CD8-positive, alpha-beta memory T cell (primary cell): ENCODE measurements around the gene PNISR. TPM values are rescaled to one million over a fixed set of nuclear protein-coding genes. Genes with fewer than 3 reads are reported as not detected.

Source experiments
- CTCF ChIA-PET: fragments of 350-600 bp; sonication (Branson Sonifier 250); formaldehyde crosslinking; loops from one replicate; lab custom pipeline; 2021; ENCODE audit warnings: antibody characterized with exemption; lab: Charles Lee
- POLR2A ChIA-PET: fragments of 350-600 bp; sonication (Branson Sonifier 250); formaldehyde crosslinking; loops from one replicate; lab custom pipeline; 2021; ENCODE audit warnings: antibody characterized with exemption; lab: Charles Lee
- DNase-seq, 5 donors: peaks; one replicate each; pipeline versions ENCODE4 v3.0.0 to v3.0.0-alpha.2; 2020 to 2022; ENCODE audit warnings: mixed read lengths in 1 of 5
- H3K27ac ChIP-seq: one replicate; pipeline ENCODE4 v1.7.0; 2013; ENCODE audit warnings: low read depth, mild to moderate bottlenecking, low read length, moderate library complexity
- H3K27me3 ChIP-seq: 2 replicates; pipeline ENCODE4 v1.7.0; 2013; ENCODE audit warnings: low read length, mild to moderate bottlenecking; ENCODE audit not compliant: insufficient read depth, poor library complexity, severe bottlenecking
- H3K36me3 ChIP-seq: 2 replicates; pipeline ENCODE4 v1.7.0; 2013; ENCODE audit warnings: mild to moderate bottlenecking, low read length, moderate library complexity; ENCODE audit not compliant: insufficient read depth
- H3K4me1 ChIP-seq: 2 replicates; pipeline ENCODE4 v1.7.0; 2013; ENCODE audit warnings: mild to moderate bottlenecking, low read length, moderate library complexity; ENCODE audit not compliant: insufficient read depth
- H3K4me3 ChIP-seq: 2 replicates; pipeline ENCODE4 v1.7.0; 2013; ENCODE audit warnings: mild to moderate bottlenecking, low read length
- H3K9me3 ChIP-seq: 2 replicates; pipeline ENCODE4 v1.7.0; 2013; ENCODE audit warnings: mild to moderate bottlenecking, low read length
- H3K27ac Mint-ChIP-seq, 8 donors: one replicate each; pipeline ENCODE4 v1.8.0; 2020 to 2021; ENCODE audit warnings: mixed read lengths in 8 of 8, mild to moderate bottlenecking in 6 of 8, inconsistent platforms in 3 of 8, moderate library complexity in 3 of 8
- H3K27me3 Mint-ChIP-seq, 2 donors: one replicate each; pipeline ENCODE4 v1.8.0; 2020 to 2021; ENCODE audit warnings: mixed read lengths in 2 of 2, mild to moderate bottlenecking in 1 of 2, moderate library complexity in 1 of 2
- H3K36me3 Mint-ChIP-seq, 3 donors: one replicate each; pipeline ENCODE4 v1.8.0; 2020 to 2021; ENCODE audit warnings: mixed read lengths in 3 of 3, inconsistent platforms in 1 of 3, mild to moderate bottlenecking in 1 of 3
- H3K4me1 Mint-ChIP-seq, 3 donors: one replicate each; pipeline ENCODE4 v1.8.0; 2020 to 2021; ENCODE audit warnings: mixed read lengths in 3 of 3, inconsistent platforms in 1 of 3, mild to moderate bottlenecking in 1 of 3
- H3K4me3 Mint-ChIP-seq, 7 donors: one replicate each; pipeline ENCODE4 v1.8.0; 2020 to 2021; ENCODE audit warnings: mixed read lengths in 7 of 7, mild to moderate bottlenecking in 6 of 7, moderate library complexity in 4 of 7, inconsistent platforms in 2 of 7
- H3K9me3 Mint-ChIP-seq, 5 donors: one replicate each; pipeline ENCODE4 v1.8.0; 2020 to 2022; ENCODE audit warnings: mixed read lengths in 5 of 5, mild to moderate bottlenecking in 3 of 5, moderate library complexity in 2 of 5, inconsistent platforms in 1 of 5
- polyA plus RNA-seq: library from polyadenylated mRNA; unstranded; fragments of 300-500 nt; fragmentation: Illumina TruSeq; gene quantifications from one replicate; pipeline ENCODE4 v1.2.3, GENCODE V29; 2021
- total RNA-seq, 2 experiments: library from RNA; stranded (reverse); gene quantifications; one replicate each; pipeline ENCODE4 v1.2.3, GENCODE V29; 2021

The PNISR gene
- total and polyA plus RNA-seq, 3 experiments from 2014 or later, result 80.2 to 105 (median 104) TPM

- no peaks in the 10 kb centered on the region for H3K9me3 Mint-ChIP-seq
- H3K4me1 Mint-ChIP-seq, result peaks cover 0 to 5% (median 3%) of the 10 kb centered on the region in 3 donors
- Histone ChIP-seq H3K36me3 (peaks cover 5% of the 10 kb centered on the region), H3K9me3 (no peaks in the 10 kb centered on the region), H3K4me1 (no peaks in the 10 kb centered on the region), H3K27ac (no peak overlapping the region), H3K27me3 (no peaks in the 10 kb centered on the region), H3K4me3 (no peak overlapping the region)
- CTCF ChIA-PET, result interaction anchor here (1.0 to 1.5 kb wide), 3 partner anchors 12 to 311 kb away, joined by 3 to 5 read pairs (median 4); no protein-coding TSS in a partner anchor
- peaks cover 0 to 33% (median 0%) of the 10 kb centered on the region in 3 donors for H3K36me3 Mint-ChIP-seq
- no peak overlapping the region for H3K27ac Mint-ChIP-seq
- peak in 1 of 5 donors; percentile 24 for DNase-seq
- no peaks in the 10 kb centered on the region for H3K27me3 Mint-ChIP-seq
- H3K4me3 Mint-ChIP-seq, result no peak overlapping the region
- POLR2A ChIA-PET, result interaction anchor here (1.6 kb wide), 1 partner anchor 10 kb away, joined by 6 read pairs; the partner anchor contains the start of gene PNISR
These were observed 9.8 kb upstream of the PNISR start for GRCh38 chr6:99434702-99435530.

DNA sequence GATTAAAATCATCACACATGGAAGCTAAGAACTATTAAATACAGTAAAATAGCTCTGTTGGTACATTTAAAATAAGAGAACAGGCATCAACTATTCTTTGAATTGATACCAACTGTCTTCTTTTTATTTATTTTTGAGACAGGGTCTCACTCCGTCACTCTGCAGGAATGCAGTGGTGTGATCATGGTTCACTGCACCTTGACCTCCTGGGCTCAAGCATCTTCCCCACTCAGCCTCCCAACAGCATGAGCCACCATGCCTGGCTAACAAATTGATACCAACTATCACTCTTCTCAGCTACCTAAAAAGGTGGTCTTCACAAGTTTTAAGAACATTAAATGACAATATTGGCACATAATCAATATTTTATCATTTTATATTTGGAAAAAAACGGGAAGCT, 7.8 kb upstream of the PNISR start:
- ChIA-PET CTCF (interaction anchor here (0.8 kb wide), 2 partner anchors 312 to 313 kb away, joined by 3 read pairs; no protein-coding TSS in a partner anchor), POLR2A (no interaction called here)
- H3K4me1 ChIP-seq, result no peaks in the 10 kb centered on the region
- no peak overlapping the region for H3K4me3 ChIP-seq
- Mint-ChIP-seq H3K27ac (no peak overlapping the region), H3K27me3 (no peaks in the 10 kb centered on the region), H3K4me3 (no peak overlapping the region), H3K9me3 (no peaks in the 10 kb centered on the region), H3K36me3 (peaks cover 0 to 25% (median 2%) of the 10 kb centered on the region in 3 donors), H3K4me1 (peaks cover 2 to 8% (median 8%) of the 10 kb centered on the region in 3 donors)
- no peak for DNase-seq
- H3K27me3 ChIP-seq, result no peaks in the 10 kb centered on the region
- H3K9me3 ChIP-seq, result no peaks in the 10 kb centered on the region
- H3K27ac ChIP-seq, result no peak overlapping the region
- H3K36me3 ChIP-seq, result peaks cover 5% of the 10 kb centered on the region

- POLR2A ChIA-PET, result no interaction called here
- H3K36me3 ChIP-seq, result peaks cover 5% of the 10 kb centered on the region
- CTCF ChIA-PET, result interaction anchor here (0.8 kb wide), 1 partner anchor 313 kb away, joined by 3 read pairs; no protein-coding TSS in a partner anchor
- no peak overlapping the region for H3K27ac ChIP-seq
- Mint-ChIP-seq H3K4me3 (no peak overlapping the region), H3K27ac (no peak overlapping the region), H3K4me1 (peaks cover 7 to 18% (median 16%) of the 10 kb centered on the region in 3 donors), H3K9me3 (no peaks in the 10 kb centered on the region), H3K36me3 (peaks cover 0 to 21% (median 2%) of the 10 kb centered on the region in 3 donors), H3K27me3 (no peaks in the 10 kb centered on the region)
- no peaks in the 10 kb centered on the region for H3K9me3 ChIP-seq
- no peak for DNase-seq
- no peak overlapping the region for H3K4me3 ChIP-seq
- no peaks in the 10 kb centered on the region for H3K27me3 ChIP-seq
- peaks cover 5% of the 10 kb centered on the region for H3K4me1 ChIP-seq
These were observed 6.8 kb upstream of the PNISR start for GRCh38 chr6:99431901-99432300.

GRCh38 chr6:99427988-99428387, 2.9 kb upstream of the PNISR start:
- H3K36me3 Mint-ChIP-seq, result peaks cover 0 to 38% (median 2%) of the 10 kb centered on the region in 3 donors
- H3K4me3 ChIP-seq, result no peak overlapping the region
- no peaks in the 10 kb centered on the region for H3K9me3 ChIP-seq
- H3K27ac Mint-ChIP-seq, result no peak overlapping the region
- H3K4me1 ChIP-seq, result peaks cover 31% of the 10 kb centered on the region
- peaks cover 32 to 46% (median 39%) of the 10 kb centered on the region in 3 donors for H3K4me1 Mint-ChIP-seq
- ChIA-PET POLR2A (interaction anchor here (0.6 kb wide), 1 partner anchor 34 kb away, joined by 8 read pairs; the partner anchor contains the start of gene COQ3), CTCF (interaction anchor here (0.7 kb wide), 1 partner anchor 11 kb away, joined by 4 read pairs; no protein-coding TSS in a partner anchor)
- no peak for DNase-seq
- H3K9me3 Mint-ChIP-seq, result no peaks in the 10 kb centered on the region
- H3K27ac ChIP-seq, result no peak overlapping the region
- H3K27me3 Mint-ChIP-seq, result peaks cover 0 to 2% of the 10 kb centered on the region in 2 donors
- H3K4me3 Mint-ChIP-seq, result peak overlapping the region in 2 of 7 donors; percentile 36 to 97
- H3K27me3 ChIP-seq, result no peaks in the 10 kb centered on the region
- H3K36me3 ChIP-seq, result peaks cover 5% of the 10 kb centered on the region

GRCh38 chr6:99426451-99426757, 1.3 kb upstream of the PNISR start:
- Histone ChIP-seq H3K4me3 (peak overlapping the region; percentile 98), H3K36me3 (peaks cover 5% of the 10 kb centered on the region), H3K27me3 (no peaks in the 10 kb centered on the region), H3K9me3 (no peaks in the 10 kb centered on the region), H3K4me1 (peaks cover 47% of the 10 kb centered on the region), H3K27ac (peak overlapping the region; percentile 99)
- Mint-ChIP-seq H3K36me3 (peaks cover 1 to 45% (median 2%) of the 10 kb centered on the region in 3 donors), H3K9me3 (no peaks in the 10 kb centered on the region), H3K4me1 (peaks cover 48 to 62% (median 55%) of the 10 kb centered on the region in 3 donors), H3K27ac (peak overlapping the region in 7 of 8 donors; percentile 33 to 100 (median 96)), H3K4me3 (peak overlapping the region; percentile 96 to 100 (median 98)), H3K27me3 (peaks cover 0 to 2% of the 10 kb centered on the region in 2 donors)
- CTCF ChIA-PET, result interaction anchor here (0.8 to 1.6 kb wide), 9 partner anchors 9 to 142 kb away, joined by 3 to 6 read pairs (median 3); partner anchors contain the start of gene CCNC
- no peak for DNase-seq
- POLR2A ChIA-PET, result interaction anchor here (0.9 kb wide), 2 partner anchors 141 to 479 kb away, joined by 3 read pairs; partner anchors contain the start of gene FBXL4

DNA sequence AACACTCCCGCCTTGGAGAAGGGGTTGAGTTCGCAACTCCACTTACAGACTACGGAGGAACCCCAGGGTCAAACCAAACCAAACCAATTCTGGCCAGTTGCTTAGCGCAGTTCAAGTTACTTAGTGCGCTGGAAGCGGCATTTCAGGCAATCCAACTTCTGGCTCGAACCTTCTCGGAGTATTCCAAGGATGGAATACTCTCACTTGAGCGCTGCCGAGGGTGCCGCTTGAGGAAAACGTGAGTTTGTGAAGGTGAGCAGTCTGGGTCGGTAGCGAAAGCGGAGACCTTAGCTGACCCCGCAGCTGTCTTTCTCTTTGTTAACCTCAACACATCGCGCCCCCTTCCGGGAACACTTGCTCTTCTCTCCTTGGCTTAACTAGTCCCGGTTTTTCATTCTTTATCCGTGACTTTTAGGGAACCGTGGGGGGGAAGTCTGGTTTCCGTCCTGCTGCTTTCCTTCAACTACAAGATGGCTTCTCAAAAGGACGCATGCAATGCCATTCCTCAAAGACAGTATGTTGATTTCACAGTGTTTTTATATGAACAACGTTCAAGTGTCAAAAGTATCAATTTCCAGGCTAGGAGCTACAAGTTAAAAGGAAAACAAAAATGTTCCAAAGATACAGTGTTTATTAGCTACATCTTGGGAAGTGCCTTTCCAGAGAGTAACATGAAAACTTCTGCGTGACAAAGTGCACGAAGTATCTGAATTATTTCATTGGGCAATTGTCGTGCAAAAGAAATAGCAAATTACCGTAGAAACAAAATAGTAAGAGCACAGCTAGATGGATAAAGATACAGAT, 741 bp upstream of the PNISR start:
- Histone ChIP-seq H3K9me3 (no peaks in the 10 kb centered on the region), H3K27me3 (no peaks in the 10 kb centered on the region), H3K36me3 (peaks cover 2% of the 10 kb centered on the region), H3K4me1 (peaks cover 52% of the 10 kb centered on the region), H3K4me3 (peak overlapping the region; percentile 98), H3K27ac (peak overlapping the region; percentile 99)
- peak in 4 of 5 donors; percentile 36 to 72 (median 50) for DNase-seq
- H3K9me3 Mint-ChIP-seq, result no peaks in the 10 kb centered on the region
- H3K27me3 Mint-ChIP-seq, result peaks cover 0 to 2% of the 10 kb centered on the region in 2 donors
- H3K4me1 Mint-ChIP-seq, result peaks cover 54 to 67% (median 60%) of the 10 kb centered on the region in 3 donors
- peak overlapping the region; percentile 96 to 100 (median 100) for H3K27ac Mint-ChIP-seq
- H3K4me3 Mint-ChIP-seq, result peak overlapping the region; percentile 96 to 100 (median 98)
- peaks cover 4 to 47% (median 4%) of the 10 kb centered on the region in 3 donors for H3K36me3 Mint-ChIP-seq
- ChIA-PET POLR2A (interaction anchor here (0.9 to 1.9 kb wide), 4 partner anchors 8 to 478 kb away, joined by 3 to 6 read pairs (median 4); partner anchors contain the start of gene FBXL4), CTCF (interaction anchor here (0.7 to 1.6 kb wide), 11 partner anchors 9 to 142 kb away, joined by 3 to 6 read pairs (median 3); partner anchors contain the start of gene CCNC)

DNA sequence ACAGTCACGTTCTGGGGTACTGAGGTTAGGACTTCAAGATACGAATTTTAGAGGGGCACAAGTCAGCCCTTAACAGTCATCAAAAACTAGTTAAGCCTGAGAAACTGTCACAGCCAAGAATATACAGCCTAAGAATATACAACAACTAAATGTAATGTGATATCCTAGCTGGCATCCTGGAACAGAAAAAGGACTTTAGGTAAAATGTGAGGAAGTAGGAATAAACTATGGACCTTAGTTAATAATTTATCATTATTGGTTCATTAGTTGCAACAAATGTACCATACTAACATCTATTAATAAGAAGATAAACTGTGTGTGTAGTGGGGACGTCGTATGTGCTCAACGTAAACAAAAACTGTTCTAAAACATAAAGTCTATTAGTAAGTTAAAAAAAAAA, 1.1 kb downstream of the PNISR start:
- H3K4me1 Mint-ChIP-seq, result peaks cover 67 to 84% (median 76%) of the 10 kb centered on the region in 3 donors
- Histone ChIP-seq H3K27me3 (no peaks in the 10 kb centered on the region), H3K36me3 (no peaks in the 10 kb centered on the region), H3K4me3 (peak overlapping the region; percentile 98), H3K4me1 (peaks cover 65% of the 10 kb centered on the region), H3K27ac (peak overlapping the region; percentile 99), H3K9me3 (no peaks in the 10 kb centered on the region)
- peak overlapping the region; percentile 48 to 100 (median 88) for H3K27ac Mint-ChIP-seq
- POLR2A ChIA-PET, result interaction anchor here (0.8 to 1.9 kb wide), 3 partner anchors 10 to 96 kb away, joined by 3 to 6 read pairs (median 3); no protein-coding TSS in a partner anchor
- H3K4me3 Mint-ChIP-seq, result peak overlapping the region; percentile 75 to 100 (median 98)
- no peak for DNase-seq
- CTCF ChIA-PET, result no interaction called here
- H3K9me3 Mint-ChIP-seq, result no peaks in the 10 kb centered on the region
- peaks cover 0 to 2% of the 10 kb centered on the region in 2 donors for H3K27me3 Mint-ChIP-seq
- peaks cover 4 to 44% (median 4%) of the 10 kb centered on the region in 3 donors for H3K36me3 Mint-ChIP-seq
